ENCODE measurements around the gene ESD.
"Not testable (repeated sequence)": the region's sequence is repeated elsewhere in the genome, so short reads cannot be mapped to it uniquely, and the experiment has no call there.

Gene ESD

GRCh38 chr13:46796515-46797474 lies at the start of gene ESD:
Gene ESD (minus strand): TSS chr13:46797161. CDS start chr13:46791413, 5,748 bp downstream.
- DNase-seq = peak; percentile 86 to 88

GRCh38 chr13:46846726-46847125 lies 49.8 kb upstream of the ESD start:
- no peak for DNase-seq

- no peak for DNase-seq
Observed at GRCh38 chr13:46845146-46845545, 48.2 kb upstream of the ESD start.

- DNase-seq = no peak
Observed at GRCh38 chr13:46844431-46844830, 47.5 kb upstream of the ESD start.

GRCh38 chr13:46839399-46839798 lies 42.4 kb upstream of the ESD start:
- no peak for DNase-seq

GRCh38 chr13:46834657-46835056 lies 37.7 kb upstream of the ESD start:
- DNase-seq = no peak

DNA sequence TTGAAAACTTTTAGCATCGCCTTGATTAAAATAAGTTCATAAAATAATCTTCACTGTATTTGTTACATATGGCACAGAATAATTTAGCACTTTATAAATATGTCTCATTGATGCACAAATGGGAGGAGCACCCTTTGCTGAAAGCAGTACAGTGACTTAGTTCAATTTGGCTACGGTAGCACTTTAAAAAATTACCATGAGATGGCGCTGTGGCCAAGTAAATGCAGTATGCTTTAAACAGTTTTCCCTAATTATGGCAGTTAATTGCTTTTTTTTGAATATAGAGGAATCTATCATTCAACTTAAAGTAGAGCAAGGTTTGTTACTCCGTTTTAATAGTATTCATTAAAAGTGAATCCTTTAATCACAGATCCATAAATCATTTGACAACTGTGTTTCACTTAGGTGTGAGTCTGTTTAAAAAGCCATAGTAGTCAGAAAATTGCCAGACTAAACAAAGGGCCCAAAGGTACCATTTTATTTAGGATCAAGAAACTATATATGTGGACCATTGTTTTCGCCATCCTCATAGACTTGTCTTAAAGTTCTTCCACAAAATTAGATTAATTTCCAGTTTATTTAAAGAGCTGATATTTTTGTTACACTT lies 34.7 kb upstream of the ESD start:
- DNase-seq = no peak

GRCh38 chr13:46830405-46831005 lies 33.5 kb upstream of the ESD start:
- no peak for DNase-seq

DNA sequence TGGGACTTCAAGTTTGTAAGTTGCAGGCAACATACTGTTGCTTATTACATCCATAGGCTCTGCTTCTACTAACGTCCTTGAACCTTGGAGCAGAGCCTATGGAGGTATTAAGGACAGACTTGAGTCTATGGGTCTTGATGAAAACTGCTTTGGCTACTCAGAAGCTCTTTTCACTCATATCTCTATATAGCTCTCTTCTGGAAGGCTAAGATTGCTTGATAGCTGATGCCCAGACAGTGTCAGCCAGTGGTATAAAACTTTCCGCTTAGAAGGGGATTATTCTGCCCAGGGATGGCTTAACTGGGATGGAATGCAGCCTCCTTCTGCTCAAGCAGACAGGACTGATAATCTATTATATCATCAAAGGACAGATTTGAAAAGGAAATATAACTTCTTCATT lies 25.6 kb upstream of the ESD start:
- DNase-seq = no peak

- DNase-seq = no peak
Observed at GRCh38 chr13:46817838-46818476, 21.0 kb upstream of the ESD start.

- no peak for DNase-seq
Observed at GRCh38 chr13:46817095-46817494, 20.1 kb upstream of the ESD start.

DNA sequence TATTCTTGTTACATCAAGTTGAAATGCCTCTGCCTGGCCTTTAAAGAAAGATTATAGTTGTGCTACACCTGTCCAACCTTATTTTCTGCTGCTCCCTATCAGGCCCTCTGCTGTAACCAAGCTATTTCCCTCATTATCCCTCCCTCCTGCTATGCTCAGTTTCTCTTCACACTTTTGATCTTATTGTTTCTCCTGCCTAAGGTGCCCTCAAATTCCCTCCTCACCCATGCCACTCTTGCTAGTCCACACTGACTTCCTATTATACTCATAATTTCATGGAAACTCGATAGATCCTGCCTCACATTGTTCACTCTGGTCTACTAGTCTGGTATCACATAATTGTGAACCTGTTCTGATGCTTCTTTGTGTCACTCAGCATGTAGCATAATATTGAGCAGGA lies 19.4 kb upstream of the ESD start:
- no peak for DNase-seq

DNA sequence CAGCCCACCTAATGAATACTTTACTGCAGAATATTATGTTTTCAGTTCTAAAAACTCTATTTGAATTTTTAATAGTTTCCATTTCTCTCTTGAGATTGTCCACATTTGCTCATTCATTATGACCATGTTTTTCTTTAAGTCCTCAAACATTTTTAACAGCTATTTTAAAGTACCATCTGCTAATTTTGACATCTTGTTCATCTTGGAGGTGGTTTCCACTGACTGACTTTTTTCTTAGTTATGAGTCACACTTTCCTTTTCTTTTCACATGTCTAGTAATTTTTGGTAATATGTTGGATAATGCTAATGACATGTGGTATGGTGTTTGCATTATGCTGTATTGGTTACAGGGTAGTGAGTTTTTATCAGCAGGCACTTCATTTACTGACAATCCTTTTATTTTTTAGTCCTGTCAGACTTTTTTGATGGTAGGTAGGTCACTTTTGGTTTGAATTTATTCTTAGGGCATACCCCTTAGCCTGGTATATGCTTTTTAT lies 15.4 kb upstream of the ESD start:
- DNase-seq = no peak

- DNase-seq = no peak
Observed at GRCh38 chr13:46810440-46810839, 13.5 kb upstream of the ESD start.

DNA sequence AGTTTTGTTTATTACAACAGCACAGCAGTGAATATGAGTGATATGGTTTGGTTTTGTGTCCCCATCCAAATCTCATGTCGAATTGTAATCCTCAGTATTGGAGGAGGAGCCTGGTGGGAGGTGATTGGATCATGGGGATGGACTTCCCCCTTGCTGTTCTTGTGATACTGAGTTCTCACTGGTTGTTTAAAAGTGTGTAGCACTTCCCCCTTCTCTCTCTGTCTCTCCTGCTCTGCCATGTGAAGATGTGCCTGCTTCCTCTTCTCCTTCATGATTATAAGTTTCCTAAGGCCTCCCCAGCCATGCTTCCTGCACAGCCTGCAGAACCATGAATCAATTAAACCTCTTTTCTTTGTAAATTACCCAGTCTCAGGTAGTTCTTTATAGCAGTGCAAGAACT lies 8.0 kb upstream of the ESD start:
- DNase-seq = not testable (repeated sequence)

DNA sequence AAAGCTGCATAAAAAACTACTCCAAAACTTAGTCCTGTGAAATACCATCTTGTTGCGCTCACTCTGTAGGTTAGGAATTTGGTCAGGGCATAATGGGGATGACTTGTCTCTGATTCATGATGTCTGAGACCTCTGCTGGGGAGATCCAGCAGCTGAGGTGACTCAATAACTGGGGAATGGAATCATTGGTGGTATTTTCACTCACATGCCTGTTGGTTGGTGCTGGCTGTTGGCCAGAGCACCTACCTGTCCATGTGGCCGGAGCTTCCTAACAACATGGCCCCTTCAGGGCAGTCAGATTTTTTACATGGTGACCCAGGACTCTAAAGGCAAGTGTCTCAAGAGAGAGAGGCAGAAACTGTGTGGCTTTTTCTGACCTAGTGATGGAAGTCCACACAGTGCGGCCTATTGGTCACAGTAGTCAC lies 7.4 kb upstream of the ESD start:
- DNase-seq = no peak

- no peak for DNase-seq
Observed at GRCh38 chr13:46803586-46803985, 6.6 kb upstream of the ESD start.

GRCh38 chr13:46801858-46802257 lies 4.9 kb upstream of the ESD start:
- DNase-seq = no peak

GRCh38 chr13:46799139-46799538 lies 2.2 kb upstream of the ESD start:
- no peak for DNase-seq

DNA sequence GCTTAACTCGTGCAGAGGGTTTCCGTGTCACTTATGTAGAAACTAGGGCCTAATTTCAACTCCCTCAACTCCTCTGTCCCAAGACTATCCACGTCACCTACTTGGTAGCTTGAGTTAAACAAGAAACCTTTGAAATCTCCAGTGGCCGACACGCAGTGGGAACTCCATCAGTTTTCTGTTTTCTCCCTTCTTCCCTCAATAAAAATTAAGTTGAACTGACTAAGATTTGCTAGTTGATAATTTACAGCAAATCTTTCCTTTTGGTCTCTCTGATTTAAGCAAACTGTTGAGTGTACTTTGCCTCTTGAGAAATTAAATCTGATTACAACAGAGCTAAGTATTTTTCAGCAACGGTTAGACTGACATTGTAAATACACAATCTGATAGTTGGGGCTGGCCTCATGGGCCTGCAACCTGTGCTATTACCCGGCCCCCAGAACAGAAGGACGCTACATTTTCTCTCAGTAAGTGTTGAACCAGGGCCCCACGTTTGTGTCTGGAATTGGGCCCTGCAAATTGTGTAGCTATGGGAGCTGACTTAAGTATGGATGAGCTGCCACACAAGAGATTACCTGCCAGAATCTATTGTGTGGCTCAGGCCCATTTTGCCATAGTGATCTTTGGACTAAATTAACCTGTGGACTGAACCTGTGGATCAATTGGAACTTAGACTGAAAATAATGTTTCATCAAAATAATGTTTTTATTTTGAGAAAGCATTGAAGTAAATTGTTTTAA lies 708 bp upstream of the ESD start:
- no peak for DNase-seq

DNA sequence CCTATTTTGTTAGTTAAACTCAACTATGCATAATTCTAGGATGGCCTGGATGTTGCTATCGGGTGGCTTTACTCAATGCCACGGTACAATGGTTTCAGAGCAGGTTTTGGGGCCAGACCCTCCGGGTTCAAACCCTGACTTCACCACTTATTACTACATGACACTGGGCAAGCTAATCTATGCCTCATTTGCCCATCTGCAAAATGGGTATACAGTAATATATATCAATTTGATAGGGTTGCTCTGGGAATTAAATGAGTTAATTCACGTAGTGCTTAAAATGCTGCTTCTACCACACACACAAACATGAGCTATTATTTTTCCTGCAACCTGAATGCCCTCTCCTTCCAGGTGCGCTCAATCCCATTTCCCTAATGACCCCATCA lies 839 bp downstream of the ESD start:
- DNase-seq = no peak

DNA sequence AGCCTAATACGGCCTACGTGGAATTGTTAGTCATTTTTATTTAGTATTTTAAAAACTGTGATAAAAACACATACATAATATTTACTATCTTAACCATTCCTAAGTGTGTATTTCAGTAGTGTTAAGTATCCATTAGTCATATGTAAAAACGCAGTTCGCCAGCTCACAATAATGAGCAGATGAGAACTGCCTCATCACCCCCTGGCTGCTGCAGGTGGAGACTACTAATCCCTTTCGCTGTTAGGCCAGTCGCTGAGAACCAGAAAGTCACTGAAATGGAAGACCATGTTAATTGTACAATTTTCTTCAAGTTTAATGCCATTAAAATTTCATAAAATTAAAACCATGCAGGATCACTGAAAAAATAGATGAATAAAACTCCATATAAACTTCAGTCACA lies 1.6 kb downstream of the ESD start:
- DNase-seq = no peak

- DNase-seq = no peak
Observed at GRCh38 chr13:46783504-46783903, 13.5 kb downstream of the ESD start.

All from SHP77 (cell line).